ENCODE measurements around the gene ANKH. TPM values are rescaled to one million over a fixed set of nuclear protein-coding genes. Genes with fewer than 3 reads are reported as not detected.

ANKH gene
- total and polyA plus RNA-seq, 8 donors: 6.6 to 57.5 (median 10.6) TPM

DNA sequence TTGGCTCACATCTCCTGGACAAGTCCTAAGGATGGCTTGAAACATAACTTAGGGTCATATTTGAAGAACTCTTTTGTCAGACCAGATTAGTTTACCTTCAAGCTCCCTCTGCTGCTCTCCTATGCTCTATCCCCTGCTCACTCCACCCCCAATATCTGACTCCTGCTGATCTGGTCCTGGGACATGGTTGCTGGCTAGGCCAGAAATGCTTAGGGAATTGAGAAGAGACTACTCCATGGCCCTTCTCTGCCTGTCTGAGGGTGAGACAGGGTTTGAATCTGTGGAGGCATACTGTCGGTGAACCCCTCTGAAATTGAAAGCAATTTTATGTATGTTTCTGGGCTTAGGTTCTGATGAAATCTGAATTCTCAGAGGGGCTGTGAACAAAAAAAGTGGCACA is 203.8 kb downstream of the ANKH start:
- intact Hi-C loops (cut with DNase I): no loop called here
- ATAC-seq: no peak
- Histone ChIP-seq H3K4me3 (no peak overlapping the region), H3K36me3 (no peaks in the 10 kb centered on the region), H3K9me3 (no peaks in the 10 kb centered on the region), H3K4me1 (peaks cover 11 to 85% of the 10 kb centered on the region in 2 donors), H3K27me3 (no peaks in the 10 kb centered on the region), H3K27ac (peak overlapping the region in 1 of 2 donors; percentile 3)
- no peak for DNase-seq
- TF ChIP-seq, protein P1, sequence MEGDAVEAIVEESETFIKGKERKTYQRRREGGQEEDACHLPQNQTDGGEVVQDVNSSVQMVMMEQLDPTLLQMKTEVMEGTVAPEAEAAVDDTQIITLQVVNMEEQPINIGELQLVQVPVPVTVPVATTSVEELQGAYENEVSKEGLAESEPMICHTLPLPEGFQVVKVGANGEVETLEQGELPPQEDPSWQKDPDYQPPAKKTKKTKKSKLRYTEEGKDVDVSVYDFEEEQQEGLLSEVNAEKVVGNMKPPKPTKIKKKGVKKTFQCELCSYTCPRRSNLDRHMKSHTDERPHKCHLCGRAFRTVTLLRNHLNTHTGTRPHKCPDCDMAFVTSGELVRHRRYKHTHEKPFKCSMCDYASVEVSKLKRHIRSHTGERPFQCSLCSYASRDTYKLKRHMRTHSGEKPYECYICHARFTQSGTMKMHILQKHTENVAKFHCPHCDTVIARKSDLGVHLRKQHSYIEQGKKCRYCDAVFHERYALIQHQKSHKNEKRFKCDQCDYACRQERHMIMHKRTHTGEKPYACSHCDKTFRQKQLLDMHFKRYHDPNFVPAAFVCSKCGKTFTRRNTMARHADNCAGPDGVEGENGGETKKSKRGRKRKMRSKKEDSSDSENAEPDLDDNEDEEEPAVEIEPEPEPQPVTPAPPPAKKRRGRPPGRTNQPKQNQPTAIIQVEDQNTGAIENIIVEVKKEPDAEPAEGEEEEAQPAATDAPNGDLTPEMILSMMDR (IDR thresholded peaks at IDR 0.05): no peak

DNA sequence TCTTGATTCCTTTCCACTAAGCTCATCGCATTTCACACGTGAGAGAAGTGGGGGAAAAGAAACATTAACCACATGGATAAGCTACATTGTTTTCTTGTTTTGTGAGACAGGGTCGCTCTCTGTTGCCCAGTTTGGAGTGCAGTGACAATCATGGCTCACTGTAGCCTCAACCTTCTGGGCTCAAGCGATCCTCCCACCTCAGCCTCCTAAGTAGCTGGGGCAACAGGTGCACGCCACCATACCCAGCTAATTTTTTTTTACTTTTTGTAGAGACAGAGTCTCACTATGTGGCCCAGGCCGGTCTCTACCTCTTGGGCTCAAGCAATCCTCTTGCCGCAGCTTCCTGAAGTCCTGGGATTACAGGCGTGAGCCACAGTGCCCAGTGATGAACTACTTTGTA is 204.3 kb downstream of the ANKH start:
- ATAC-seq (no peak), DNase-seq (no peak)
- TF ChIP-seq, protein P1 (IDR thresholded peaks at IDR 0.05): no peak
- H3K27me3 ChIP-seq: no peaks in the 10 kb centered on the region
- no peak overlapping the region for H3K4me3 ChIP-seq
- peaks cover 11 to 80% of the 10 kb centered on the region in 2 donors for H3K4me1 ChIP-seq
- intact Hi-C loops (cut with DNase I): no loop called here
- H3K27ac ChIP-seq: peak overlapping the region in 1 of 2 donors; percentile 3
- H3K36me3 ChIP-seq: no peaks in the 10 kb centered on the region
- no peaks in the 10 kb centered on the region for H3K9me3 ChIP-seq

DNA sequence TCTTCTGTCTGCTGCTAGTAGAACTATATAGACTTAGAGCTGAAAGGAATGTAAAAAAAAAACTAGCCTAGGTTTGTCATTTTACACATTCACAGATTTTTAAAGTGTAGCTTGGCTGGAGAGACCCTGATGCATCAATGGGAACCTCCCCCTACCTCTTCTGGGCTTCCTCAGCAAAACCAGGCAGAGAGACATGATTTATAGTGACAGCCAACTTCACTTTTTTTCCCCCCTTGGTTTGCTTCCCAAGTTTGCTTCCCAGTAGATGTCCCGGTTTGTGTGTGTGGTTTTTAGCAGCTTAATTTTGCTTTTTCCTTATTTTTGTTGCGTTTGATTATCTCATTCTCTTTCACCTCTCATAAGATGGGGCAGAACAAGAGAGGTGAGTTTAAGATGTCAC is 205.2 kb downstream of the ANKH start:
- no peaks in the 10 kb centered on the region for H3K9me3 ChIP-seq
- H3K27me3 ChIP-seq: no peaks in the 10 kb centered on the region
- H3K36me3 ChIP-seq: no peaks in the 10 kb centered on the region
- H3K27ac ChIP-seq: no peak overlapping the region
- DNase-seq (no peak), ATAC-seq (no peak)
- intact Hi-C loops (cut with DNase I): no loop called here
- TF ChIP-seq, protein P1 (IDR thresholded peaks at IDR 0.05): no peak
- H3K4me1 ChIP-seq: peaks cover 11 to 71% of the 10 kb centered on the region in 2 donors
- H3K4me3 ChIP-seq: peak overlapping the region in 1 of 2 donors; percentile 75

DNA sequence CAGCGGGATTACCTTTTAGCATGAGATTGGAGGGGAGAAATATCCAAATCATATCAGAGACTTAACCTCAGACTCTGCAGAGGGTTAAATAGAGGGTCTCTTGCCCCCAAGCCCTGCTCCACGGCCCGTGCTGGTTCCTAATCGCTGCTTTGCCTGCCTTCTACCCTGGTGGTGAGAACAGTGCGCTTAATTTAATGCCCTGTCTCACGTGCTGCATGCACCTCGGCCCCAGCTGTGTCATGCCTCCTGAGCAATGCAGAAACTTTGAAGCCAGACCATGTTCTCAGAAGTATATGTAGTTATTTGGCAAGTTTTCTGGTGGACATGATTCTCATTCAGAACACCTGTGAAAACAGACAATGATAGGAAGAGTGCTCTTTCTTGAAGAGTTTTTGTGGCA is 205.6 kb downstream of the ANKH start:
- intact Hi-C loops (cut with DNase I): no loop called here
- Histone ChIP-seq H3K27ac (peak overlapping the region in 1 of 2 donors; percentile 98), H3K36me3 (no peaks in the 10 kb centered on the region), H3K27me3 (no peaks in the 10 kb centered on the region), H3K4me3 (peak overlapping the region; percentile 65 to 75), H3K9me3 (no peaks in the 10 kb centered on the region), H3K4me1 (peaks cover 11 to 67% of the 10 kb centered on the region in 2 donors)
- TF ChIP-seq, protein P1 (IDR thresholded peaks at IDR 0.05): no peak
- ATAC-seq (peak; percentile 20), DNase-seq (peak in 1 of 4 donors; percentile 21)

DNA sequence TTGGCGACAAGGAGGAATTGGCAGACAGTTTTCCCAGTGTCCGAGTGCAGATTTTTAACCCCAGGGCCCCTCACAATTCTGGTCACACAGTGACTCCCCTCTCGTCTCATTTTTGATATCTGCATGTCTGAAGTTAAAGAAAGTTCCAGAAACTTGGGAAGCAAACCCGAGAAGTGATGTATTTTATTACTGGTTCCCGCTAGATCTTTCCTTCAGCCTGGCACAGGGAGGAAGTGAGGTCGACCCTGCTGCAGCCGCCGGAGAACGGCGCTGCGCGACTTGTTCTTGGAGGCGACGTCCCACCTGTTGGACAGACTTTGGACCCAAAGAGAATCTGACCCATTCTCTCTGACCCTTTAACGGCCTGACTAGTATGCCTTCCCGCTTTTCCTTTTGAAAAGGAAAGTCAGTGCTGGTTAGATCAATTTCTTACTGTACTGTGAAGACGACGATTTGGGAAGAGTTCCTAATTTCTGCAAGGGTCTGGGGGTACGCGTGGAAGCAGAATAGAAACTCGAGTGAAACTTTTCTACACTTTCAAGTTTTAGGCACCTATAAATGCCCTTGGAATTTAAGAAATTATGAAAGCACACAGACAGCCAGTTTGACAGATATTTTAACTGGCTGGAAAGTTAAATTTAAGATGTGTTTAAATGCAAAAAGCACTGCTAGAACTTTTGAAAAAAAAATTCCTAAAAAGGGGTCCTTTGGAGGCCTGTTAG is 206.3 kb downstream of the ANKH start:
- TF ChIP-seq, protein P1 (IDR thresholded peaks at IDR 0.05): no peak
- peak; percentile 14 for ATAC-seq
- peak overlapping the region; percentile 96 to 98 for H3K27ac ChIP-seq
- no peaks in the 10 kb centered on the region for H3K36me3 ChIP-seq
- peak overlapping the region; percentile 65 to 75 for H3K4me3 ChIP-seq
- no peaks in the 10 kb centered on the region for H3K9me3 ChIP-seq
- intact Hi-C loops (cut with DNase I): no loop called here
- H3K4me1 ChIP-seq: peaks cover 11 to 60% of the 10 kb centered on the region in 2 donors
- DNase-seq: peak in 3 of 4 donors; percentile 54 to 84 (median 56)
- no peaks in the 10 kb centered on the region for H3K27me3 ChIP-seq

All from left lung (tissue), 10 donors.